Mammary epithelial cell (primary cell): ENCODE data around the gene PNPO.

Experiments used
- CTCF ChIP-seq, 2 donors: IDR thresholded peaks in 1 of 2; conservative IDR thresholded peaks in 1 of 2; 2 replicates each; pipeline ENCODE4 v1.5.1; 2011 to 2012; ENCODE audit warnings: inconsistent platforms in 2 of 2, low read length in 2 of 2, mild to moderate bottlenecking in 2 of 2, control low read depth in 1 of 2, low read depth in 1 of 2; ENCODE audit not compliant: insufficient read depth in 1 of 2; ENCODE audit errors: extremely low read depth in 1 of 2
- EZH2 ChIP-seq: IDR thresholded peaks from 2 replicates; pipeline ENCODE4 v1.6.1; 2012; ENCODE audit warnings: low read length, inconsistent platforms, borderline replicate concordance

GRCh38 chr17:47981462-47981861, 40.1 kb downstream of the PNPO start:
- TF ChIP-seq CTCF (conservative IDR thresholded peaks at IDR 0.05 in 1 of 2, IDR thresholded peaks at IDR 0.05 in 1 of 2; ENCODE audit: extremely low read depth in 1 of 2, insufficient read depth in 1 of 2, low read depth in 1 of 2, low read length in 2 of 2) (no peak), EZH2 (no peak)
